Activated CD4-positive, alpha-beta T cell treated with anti-CD3 and anti-CD28 coated beads, Interleukin-2, amount 50 U/mL, for 16 hours (primary cell): Measurements from ENCODE around the gene KRTAP10-5.
A peak's percentile ranks its signal among the peaks of the same experiment; 100 is the strongest.
"Not testable (repeated sequence)": the region's sequence is repeated elsewhere in the genome, so short reads cannot be mapped to it uniquely, and the experiment has no call there.

Experiments used
- DNase-seq: peaks from one replicate; pipeline ENCODE4 v3.0.0-alpha.2; 2020

KRTAP10-5 gene

GRCh38 chr21:44580231-44580821 lies at the start of gene KRTAP10-5:
TSS of gene KRTAP10-5 (minus strand) at chr21:44580604. CDS start at chr21:44580578, 26 bp downstream.
- not testable (repeated sequence) for DNase-seq

GRCh38 chr21:44628707-44629391 lies 48.4 kb upstream of the KRTAP10-5 start:
- no peak for DNase-seq

GRCh38 chr21:44627831-44628233 lies 47.4 kb upstream of the KRTAP10-5 start:
- DNase-seq: not testable (repeated sequence)

- not testable (repeated sequence) for DNase-seq
These were observed 46.9 kb upstream of the KRTAP10-5 start for GRCh38 chr21:44627181-44627822.

GRCh38 chr21:44626673-44627143 lies 46.3 kb upstream of the KRTAP10-5 start, which contains the start of gene KRTAP10-9:
TSS of gene KRTAP10-9 (plus strand) at chr21:44627093. CDS start at chr21:44627172, 79 bp downstream.
- no peak for DNase-seq

GRCh38 chr21:44626262-44626661 lies 45.9 kb upstream of the KRTAP10-5 start:
- no peak for DNase-seq

- no peak for DNase-seq
These were observed 45.4 kb upstream of the KRTAP10-5 start for GRCh38 chr21:44625756-44626155.

GRCh38 chr21:44623575-44623974 lies 43.2 kb upstream of the KRTAP10-5 start:
- DNase-seq: no peak

GRCh38 chr21:44619886-44620285 lies 39.5 kb upstream of the KRTAP10-5 start:
- DNase-seq: no peak

GRCh38 chr21:44618909-44619308 lies 38.5 kb upstream of the KRTAP10-5 start:
- DNase-seq: peak; percentile 46

- DNase-seq: no peak
These were observed 38.1 kb upstream of the KRTAP10-5 start for GRCh38 chr21:44618504-44618903.

GRCh38 chr21:44617071-44617501 lies 36.7 kb upstream of the KRTAP10-5 start:
- DNase-seq: no peak

- no peak for DNase-seq
These were observed 36.2 kb upstream of the KRTAP10-5 start for GRCh38 chr21:44616591-44616926.

- no peak for DNase-seq
These were observed 35.6 kb upstream of the KRTAP10-5 start for GRCh38 chr21:44615911-44616590.

- no peak for DNase-seq
These were observed 35.1 kb upstream of the KRTAP10-5 start for GRCh38 chr21:44615466-44615865.

- DNase-seq: no peak
These were observed 34.6 kb upstream of the KRTAP10-5 start for GRCh38 chr21:44614961-44615391.

- no peak for DNase-seq
These were observed 33.8 kb upstream of the KRTAP10-5 start for GRCh38 chr21:44614161-44614631.

- no peak for DNase-seq
These were observed 33.2 kb upstream of the KRTAP10-5 start for GRCh38 chr21:44613386-44614155.

GRCh38 chr21:44612669-44613229 lies 32.3 kb upstream of the KRTAP10-5 start:
- DNase-seq: no peak

- DNase-seq: no peak
These were observed 31.7 kb upstream of the KRTAP10-5 start, which contains the start of gene KRTAP10-8 for GRCh38 chr21:44612029-44612486. TSS of gene KRTAP10-8 (plus strand) at chr21:44612079. CDS start at chr21:44612101, 22 bp downstream.

- no peak for DNase-seq
These were observed 31.1 kb upstream of the KRTAP10-5 start for GRCh38 chr21:44611551-44611950.
